ENCODE measurements around the gene RELL2. TPM values are rescaled to one million over a fixed set of nuclear protein-coding genes. Genes with fewer than 3 reads are reported as not detected.

Gene RELL2
- total RNA-seq, 1 experiment from 2014 or later, result 9.8 TPM

- H4K5ac ChIP-seq (ENCODE audit: insufficient read length, low read depth, low read length), result no peak overlapping the region
- WGBS (ENCODE audit: extremely low coverage, insufficient read length, low lambda C conversion rate), result no CpG with 5 or more reads among the region's 6 CpGs
- Mint-ChIP-seq H3K27ac (peak overlapping the region in 2 of 3 experiments; percentile 93 to 96; a peak in 5 of 7 replicates), H3K27me3 (ENCODE audit: low read depth) (no peaks in the 10 kb centered on the region; the same call in 1 of the 2 replicates), H3K36me3 (ENCODE audit: insufficient read depth in 1 of 3, low read depth in 3 of 3) (peaks cover 20 to 22% (median 22%) of the 10 kb centered on the region in 3 experiments), H3K4me3 (peak overlapping the region; percentile 76 to 83), H3K4me1 (peaks cover 36 to 39% of the 10 kb centered on the region in 2 experiments), H3K9me3 (peaks cover 0 to 4% of the 10 kb centered on the region in 2 experiments; a peak in 1 of 5 replicates)
- H3K27ac ChIP-seq (ENCODE audit: insufficient read length, low read depth, low read length), result peak overlapping the region; percentile 7
- no peak overlapping the region for H2BK12ac ChIP-seq (ENCODE audit: insufficient read length, low read depth, low read length)
- no peak overlapping the region for H4K91ac ChIP-seq (ENCODE audit: insufficient read length, low read depth, low read length)
- no peak overlapping the region for H2AK5ac ChIP-seq (ENCODE audit: insufficient read length, low read length)
- no peak overlapping the region for H3K4ac ChIP-seq (ENCODE audit: low read depth, low read length)
- H3K23ac ChIP-seq (ENCODE audit: insufficient read length, low read depth, low read length), result no peak overlapping the region
- peak overlapping the region; percentile 62 for H3K4me2 ChIP-seq (ENCODE audit: insufficient read depth, insufficient read length, low read length)
- H3K18ac ChIP-seq (ENCODE audit: insufficient read length, low read depth, low read length), result no peak overlapping the region
- H2BK120ac ChIP-seq (ENCODE audit: low read depth, low read length, poor library complexity, severe bottlenecking), result no peak overlapping the region
- H3K4me1 ChIP-seq (ENCODE audit: insufficient read depth, low read length), result peaks cover 4% of the 10 kb centered on the region; the same call in 1 of the 2 replicates
- H2BK5ac ChIP-seq (ENCODE audit: insufficient read length, low read length), result no peak overlapping the region
- H2AFZ ChIP-seq (ENCODE audit: low read length), result no peak overlapping the region
- TF ChIP-seq, protein P1, sequence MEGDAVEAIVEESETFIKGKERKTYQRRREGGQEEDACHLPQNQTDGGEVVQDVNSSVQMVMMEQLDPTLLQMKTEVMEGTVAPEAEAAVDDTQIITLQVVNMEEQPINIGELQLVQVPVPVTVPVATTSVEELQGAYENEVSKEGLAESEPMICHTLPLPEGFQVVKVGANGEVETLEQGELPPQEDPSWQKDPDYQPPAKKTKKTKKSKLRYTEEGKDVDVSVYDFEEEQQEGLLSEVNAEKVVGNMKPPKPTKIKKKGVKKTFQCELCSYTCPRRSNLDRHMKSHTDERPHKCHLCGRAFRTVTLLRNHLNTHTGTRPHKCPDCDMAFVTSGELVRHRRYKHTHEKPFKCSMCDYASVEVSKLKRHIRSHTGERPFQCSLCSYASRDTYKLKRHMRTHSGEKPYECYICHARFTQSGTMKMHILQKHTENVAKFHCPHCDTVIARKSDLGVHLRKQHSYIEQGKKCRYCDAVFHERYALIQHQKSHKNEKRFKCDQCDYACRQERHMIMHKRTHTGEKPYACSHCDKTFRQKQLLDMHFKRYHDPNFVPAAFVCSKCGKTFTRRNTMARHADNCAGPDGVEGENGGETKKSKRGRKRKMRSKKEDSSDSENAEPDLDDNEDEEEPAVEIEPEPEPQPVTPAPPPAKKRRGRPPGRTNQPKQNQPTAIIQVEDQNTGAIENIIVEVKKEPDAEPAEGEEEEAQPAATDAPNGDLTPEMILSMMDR (conservative IDR thresholded peaks at IDR 0.05), result no peak
- H2BK20ac ChIP-seq (ENCODE audit: low read depth, low read length, poor library complexity, severe bottlenecking), result no peak overlapping the region
- H4K20me1 ChIP-seq (ENCODE audit: control insufficient read depth, insufficient read depth, insufficient read length), result no peaks in the 10 kb centered on the region
- H3K79me2 ChIP-seq (ENCODE audit: insufficient read depth, low read length), result no peaks in the 10 kb centered on the region
- no peak overlapping the region for H3K56ac ChIP-seq (ENCODE audit: insufficient read length, low read depth, low read length)
- DNase-seq, result peak; percentile 97
- H3K27me3 ChIP-seq (ENCODE audit: insufficient read depth, low read length), result no peaks in the 10 kb centered on the region
- peaks cover 13% of the 10 kb centered on the region for H3K23me2 ChIP-seq (ENCODE audit: insufficient read length, low read depth, low read length, poor library complexity, severe bottlenecking)
- no peak overlapping the region for H3T11ph ChIP-seq (ENCODE audit: low read length)
- no peak overlapping the region for H3K14ac ChIP-seq (ENCODE audit: insufficient read depth, low read length)
- no peak overlapping the region for H2BK15ac ChIP-seq (ENCODE audit: low read depth, low read length)
- no peaks in the 10 kb centered on the region for H3K79me1 ChIP-seq (ENCODE audit: insufficient read depth, low read depth, low read length, poor library complexity, severe bottlenecking)
- H3K9ac ChIP-seq (ENCODE audit: extremely low read depth, insufficient read length, low read length), result no peak overlapping the region
- H4K8ac ChIP-seq (replicated peaks; ENCODE audit: insufficient read length, low read depth, low read length), result no peak overlapping the region
- no peaks in the 10 kb centered on the region for H3K9me3 ChIP-seq (ENCODE audit: control insufficient read depth, low read depth, low read length)
These were observed 44.0 kb downstream of the RELL2 start for GRCh38 chr5:141680751-141681201.
